ENCODE results near the gene CPB2.

Gene CPB2

GRCh38 chr13:46045424-46045823 lies 59.4 kb downstream of the CPB2 start:
- no peak for DNase-seq

GRCh38 chr13:46043647-46044046 lies 61.2 kb downstream of the CPB2 start:
- DNase-seq, result no peak

GRCh38 chr13:46041419-46041839 lies 63.4 kb downstream of the CPB2 start:
- no peak for DNase-seq

- DNase-seq, result no peak
These were observed 64.1 kb downstream of the CPB2 start for GRCh38 chr13:46040763-46041162.

GRCh38 chr13:46039411-46040182 lies 65.2 kb downstream of the CPB2 start:
- no peak for DNase-seq

GRCh38 chr13:46038296-46038695 lies 66.5 kb downstream of the CPB2 start:
- no peak for DNase-seq

GRCh38 chr13:46035066-46035465 lies 69.8 kb downstream of the CPB2 start:
- no peak for DNase-seq

GRCh38 chr13:46032341-46032740 lies 72.5 kb downstream of the CPB2 start:
- no peak for DNase-seq

- DNase-seq, result no peak
These were observed 73.1 kb downstream of the CPB2 start for GRCh38 chr13:46031581-46032263.

- no peak for DNase-seq
These were observed 79.7 kb downstream of the CPB2 start for GRCh38 chr13:46025157-46025556.

GRCh38 chr13:46022481-46022880 lies 82.4 kb downstream of the CPB2 start:
- DNase-seq, result no peak

- no peak for DNase-seq
These were observed 88.6 kb downstream of the CPB2 start for GRCh38 chr13:46016216-46016615.

- no peak for DNase-seq
These were observed 89.5 kb downstream of the CPB2 start for GRCh38 chr13:46015366-46015765.

- no peak for DNase-seq
These were observed 92.4 kb downstream of the CPB2 start for GRCh38 chr13:46012404-46012803.

- DNase-seq, result no peak
These were observed 94.7 kb downstream of the CPB2 start for GRCh38 chr13:46010148-46010547.

GRCh38 chr13:46008631-46009030 lies 96.2 kb downstream of the CPB2 start:
- DNase-seq, result no peak

- no peak for DNase-seq
These were observed 98.0 kb downstream of the CPB2 start for GRCh38 chr13:46006688-46007452.

- DNase-seq, result no peak
These were observed 100.3 kb downstream of the CPB2 start for GRCh38 chr13:46004491-46004890.

All from islet precursor cell (in vitro differentiated cells).